Measurements from ENCODE around the gene PRRT1B.

PRRT1B gene

DNA sequence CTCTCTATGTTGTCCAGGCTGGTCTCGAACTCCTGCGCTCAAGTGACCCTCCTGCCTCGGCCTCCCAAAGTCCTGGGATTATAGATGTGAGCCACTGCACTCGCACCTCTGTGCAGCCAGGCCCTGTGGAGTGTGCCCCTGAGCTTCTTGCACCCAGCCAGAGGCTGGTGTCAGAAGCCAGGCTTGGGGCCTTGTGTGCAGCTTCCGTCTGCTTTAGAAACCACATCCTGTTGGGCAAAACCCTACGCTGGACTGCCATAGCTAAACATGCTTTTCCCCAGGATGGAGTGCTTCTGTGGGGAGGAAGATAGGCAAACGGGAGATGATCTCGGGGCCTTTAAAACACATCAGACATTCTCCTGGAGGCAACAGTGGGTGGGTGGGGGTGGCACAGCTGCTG lies 40.1 kb downstream of the PRRT1B start:
- Histone ChIP-seq H3K79me2 (no peaks in the 10 kb centered on the region), H3K4me2 (ENCODE audit: low read length) (no peak overlapping the region), H3K9me3 (ENCODE audit: control insufficient read depth, low read length) (no peaks in the 10 kb centered on the region), H2AFZ (no peak overlapping the region), H3K4me3 (ENCODE audit: low read depth, low read length) (no peak overlapping the region), H3K4me1 (no peaks in the 10 kb centered on the region), H3K9ac (no peak overlapping the region), H3K27me3 (ENCODE audit: control insufficient read depth, insufficient read depth, low read length) (no peaks in the 10 kb centered on the region), H3K27ac (no peak overlapping the region), H3K36me3 (ENCODE audit: control insufficient read depth, insufficient read depth, low read length) (no peaks in the 10 kb centered on the region)
- TF ChIP-seq, protein P1, sequence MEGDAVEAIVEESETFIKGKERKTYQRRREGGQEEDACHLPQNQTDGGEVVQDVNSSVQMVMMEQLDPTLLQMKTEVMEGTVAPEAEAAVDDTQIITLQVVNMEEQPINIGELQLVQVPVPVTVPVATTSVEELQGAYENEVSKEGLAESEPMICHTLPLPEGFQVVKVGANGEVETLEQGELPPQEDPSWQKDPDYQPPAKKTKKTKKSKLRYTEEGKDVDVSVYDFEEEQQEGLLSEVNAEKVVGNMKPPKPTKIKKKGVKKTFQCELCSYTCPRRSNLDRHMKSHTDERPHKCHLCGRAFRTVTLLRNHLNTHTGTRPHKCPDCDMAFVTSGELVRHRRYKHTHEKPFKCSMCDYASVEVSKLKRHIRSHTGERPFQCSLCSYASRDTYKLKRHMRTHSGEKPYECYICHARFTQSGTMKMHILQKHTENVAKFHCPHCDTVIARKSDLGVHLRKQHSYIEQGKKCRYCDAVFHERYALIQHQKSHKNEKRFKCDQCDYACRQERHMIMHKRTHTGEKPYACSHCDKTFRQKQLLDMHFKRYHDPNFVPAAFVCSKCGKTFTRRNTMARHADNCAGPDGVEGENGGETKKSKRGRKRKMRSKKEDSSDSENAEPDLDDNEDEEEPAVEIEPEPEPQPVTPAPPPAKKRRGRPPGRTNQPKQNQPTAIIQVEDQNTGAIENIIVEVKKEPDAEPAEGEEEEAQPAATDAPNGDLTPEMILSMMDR (IDR thresholded peaks at IDR 0.05), result no peak

DNA sequence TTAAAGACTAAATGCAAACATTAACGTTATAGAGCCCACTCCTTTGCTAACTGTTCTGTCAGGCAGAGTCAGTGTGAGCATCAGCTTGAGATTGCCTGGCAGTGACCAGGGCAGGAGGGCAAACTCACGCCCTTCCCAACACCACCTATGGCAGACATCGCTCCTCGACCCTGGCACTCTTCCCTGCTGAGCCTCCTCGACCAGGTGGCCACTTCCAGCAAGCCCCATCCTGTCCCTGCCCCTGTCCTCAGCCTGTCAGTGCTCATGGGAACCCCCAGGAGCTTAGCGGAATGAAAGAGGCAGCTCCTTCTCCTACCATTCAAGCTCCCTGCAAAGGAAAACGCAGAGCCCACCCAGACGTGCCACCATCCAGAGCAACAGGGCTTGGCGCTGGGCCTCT lies 42.0 kb downstream of the PRRT1B start:
- Histone ChIP-seq H3K36me3 (ENCODE audit: control insufficient read depth, insufficient read depth, low read length) (no peaks in the 10 kb centered on the region), H2AFZ (no peak overlapping the region), H3K9me3 (ENCODE audit: control insufficient read depth, low read length) (no peaks in the 10 kb centered on the region), H3K27me3 (ENCODE audit: control insufficient read depth, insufficient read depth, low read length) (no peaks in the 10 kb centered on the region), H3K27ac (no peak overlapping the region), H3K4me1 (no peaks in the 10 kb centered on the region), H3K79me2 (no peaks in the 10 kb centered on the region), H3K4me3 (ENCODE audit: low read depth, low read length) (no peak overlapping the region), H3K9ac (no peak overlapping the region), H3K4me2 (ENCODE audit: low read length) (no peak overlapping the region)
- TF ChIP-seq, protein P1 (IDR thresholded peaks at IDR 0.05), result no peak

DNA sequence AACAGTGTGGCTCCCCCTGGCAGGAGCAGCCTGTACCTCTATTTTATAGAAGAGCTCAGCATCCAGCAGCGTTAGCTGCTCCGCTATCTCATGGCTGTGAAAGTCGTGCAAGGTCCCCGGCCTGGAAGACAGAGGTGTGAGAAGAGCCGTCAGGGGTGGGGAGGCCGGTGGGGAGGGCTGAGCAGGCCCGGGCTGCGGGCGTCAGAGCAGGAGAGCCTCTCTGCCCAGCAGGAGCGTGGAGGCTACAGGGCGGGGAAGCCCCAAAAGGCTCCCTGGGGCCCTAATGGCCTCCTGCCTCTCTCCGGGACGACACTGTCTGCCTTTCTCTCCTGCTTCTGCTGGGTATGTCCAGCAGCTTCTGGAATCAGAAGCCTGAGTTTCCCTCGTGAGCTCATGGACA lies 42.6 kb downstream of the PRRT1B start:
- no peaks in the 10 kb centered on the region for H3K36me3 ChIP-seq (ENCODE audit: control insufficient read depth, insufficient read depth, low read length)
- H2AFZ ChIP-seq, result no peak overlapping the region
- H3K4me1 ChIP-seq, result no peaks in the 10 kb centered on the region
- H3K79me2 ChIP-seq, result no peaks in the 10 kb centered on the region
- H3K9ac ChIP-seq, result no peak overlapping the region
- no peak overlapping the region for H3K4me2 ChIP-seq (ENCODE audit: low read length)
- TF ChIP-seq, protein P1 (IDR thresholded peaks at IDR 0.05), result no peak
- H3K9me3 ChIP-seq (ENCODE audit: control insufficient read depth, low read length), result no peaks in the 10 kb centered on the region
- H3K4me3 ChIP-seq (ENCODE audit: low read depth, low read length), result no peak overlapping the region
- no peaks in the 10 kb centered on the region for H3K27me3 ChIP-seq (ENCODE audit: control insufficient read depth, insufficient read depth, low read length)
- H3K27ac ChIP-seq, result no peak overlapping the region

DNA sequence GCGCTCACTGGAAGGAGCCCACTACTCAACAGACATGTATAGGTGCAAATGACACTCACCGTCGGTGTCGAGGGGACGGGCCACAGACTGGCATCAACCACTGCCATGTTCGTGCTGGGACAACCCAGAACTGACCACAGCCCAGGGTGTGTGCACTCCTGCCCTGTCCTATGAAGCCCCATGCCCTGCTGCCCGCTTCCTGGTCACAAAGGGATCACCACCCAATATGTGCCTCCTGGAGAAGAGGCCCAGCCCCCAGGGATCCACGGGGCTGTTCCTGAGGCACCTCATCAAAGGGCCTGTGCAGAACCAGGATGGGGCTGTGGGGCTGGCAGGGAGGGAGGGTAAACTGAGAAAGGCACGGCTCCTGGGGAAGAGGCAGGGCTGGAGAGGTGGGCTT lies 43.1 kb downstream of the PRRT1B start:
- H2AFZ ChIP-seq, result no peak overlapping the region
- H3K4me1 ChIP-seq, result no peaks in the 10 kb centered on the region
- no peak overlapping the region for H3K9ac ChIP-seq
- no peak overlapping the region for H3K27ac ChIP-seq
- no peaks in the 10 kb centered on the region for H3K79me2 ChIP-seq
- H3K27me3 ChIP-seq (ENCODE audit: control insufficient read depth, insufficient read depth, low read length), result no peaks in the 10 kb centered on the region
- no peak overlapping the region for H3K4me3 ChIP-seq (ENCODE audit: low read depth, low read length)
- no peaks in the 10 kb centered on the region for H3K9me3 ChIP-seq (ENCODE audit: control insufficient read depth, low read length)
- TF ChIP-seq, protein P1 (IDR thresholded peaks at IDR 0.05), result no peak
- no peaks in the 10 kb centered on the region for H3K36me3 ChIP-seq (ENCODE audit: control insufficient read depth, insufficient read depth, low read length)
- H3K4me2 ChIP-seq (ENCODE audit: low read length), result no peak overlapping the region

DNA sequence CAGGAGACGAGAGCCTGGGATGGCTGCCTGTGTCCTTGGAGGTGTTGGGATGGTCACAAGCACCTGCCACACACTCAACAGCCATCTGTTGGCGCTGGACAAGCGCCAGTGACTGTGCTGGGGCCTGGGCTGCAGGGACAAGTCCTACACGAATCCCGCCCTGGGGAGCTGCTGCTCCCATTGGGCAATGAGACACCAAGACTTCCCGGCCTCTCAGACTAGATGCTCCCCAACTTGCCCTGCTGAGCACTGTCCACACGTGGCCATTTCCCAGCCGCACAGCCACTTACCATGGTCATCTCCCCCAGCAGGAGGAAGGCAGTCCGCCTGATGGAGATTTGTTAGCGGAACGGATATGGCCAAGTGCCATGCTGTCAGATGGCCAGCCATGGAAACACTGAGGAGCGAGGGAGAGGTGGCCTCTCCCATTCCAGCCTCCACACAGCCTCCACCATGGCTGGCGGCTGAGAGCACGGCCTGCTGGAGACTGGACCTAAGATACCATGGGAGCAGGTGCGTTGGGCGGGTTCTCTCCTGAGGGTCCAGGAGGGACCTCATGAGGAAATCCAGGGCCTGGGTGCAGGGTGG lies 43.9 kb downstream of the PRRT1B start:
- Histone ChIP-seq H3K36me3 (ENCODE audit: control insufficient read depth, insufficient read depth, low read length) (no peaks in the 10 kb centered on the region), H3K27ac (no peak overlapping the region)

More for the DNA sequence above, 43.9 kb downstream of the PRRT1B start:
- Histone ChIP-seq H3K9me3 (ENCODE audit: control insufficient read depth, low read length) (no peaks in the 10 kb centered on the region), H3K79me2 (no peaks in the 10 kb centered on the region), H3K4me1 (no peaks in the 10 kb centered on the region), H3K4me2 (ENCODE audit: low read length) (no peak overlapping the region), H3K9ac (no peak overlapping the region), H3K4me3 (ENCODE audit: low read depth, low read length) (no peak overlapping the region), H3K27me3 (ENCODE audit: control insufficient read depth, insufficient read depth, low read length) (no peaks in the 10 kb centered on the region), H2AFZ (no peak overlapping the region)
- TF ChIP-seq, protein P1 (IDR thresholded peaks at IDR 0.05), result no peak

Measured in parathyroid adenoma (tissue), 2 donors.